Testis (tissue), 2 donors: Measurements from ENCODE around the gene WDR62.

ENCODE experiments used
- POLR2A ChIP-seq: fragments of 450-650 bp; IDR thresholded peaks from one replicate; pipeline ENCODE4 v1.6.1; 2017; ENCODE audit warnings: antibody characterized with exemption, mild to moderate bottlenecking, moderate library complexity
- TF ChIP-seq, protein P1 (sequence below), 3 experiments: fragments of 450-650 bp in 2 of 3; fragments of 200-600 bp in 1 of 3; sonication (generic) in 1 of 3; IDR thresholded peaks; one replicate each; pipeline ENCODE4 v1.5.1; 2016 to 2019; ENCODE audit warnings: antibody characterized with exemption in 3 of 3, mild to moderate bottlenecking in 2 of 3, moderate library complexity in 1 of 3

DNA sequence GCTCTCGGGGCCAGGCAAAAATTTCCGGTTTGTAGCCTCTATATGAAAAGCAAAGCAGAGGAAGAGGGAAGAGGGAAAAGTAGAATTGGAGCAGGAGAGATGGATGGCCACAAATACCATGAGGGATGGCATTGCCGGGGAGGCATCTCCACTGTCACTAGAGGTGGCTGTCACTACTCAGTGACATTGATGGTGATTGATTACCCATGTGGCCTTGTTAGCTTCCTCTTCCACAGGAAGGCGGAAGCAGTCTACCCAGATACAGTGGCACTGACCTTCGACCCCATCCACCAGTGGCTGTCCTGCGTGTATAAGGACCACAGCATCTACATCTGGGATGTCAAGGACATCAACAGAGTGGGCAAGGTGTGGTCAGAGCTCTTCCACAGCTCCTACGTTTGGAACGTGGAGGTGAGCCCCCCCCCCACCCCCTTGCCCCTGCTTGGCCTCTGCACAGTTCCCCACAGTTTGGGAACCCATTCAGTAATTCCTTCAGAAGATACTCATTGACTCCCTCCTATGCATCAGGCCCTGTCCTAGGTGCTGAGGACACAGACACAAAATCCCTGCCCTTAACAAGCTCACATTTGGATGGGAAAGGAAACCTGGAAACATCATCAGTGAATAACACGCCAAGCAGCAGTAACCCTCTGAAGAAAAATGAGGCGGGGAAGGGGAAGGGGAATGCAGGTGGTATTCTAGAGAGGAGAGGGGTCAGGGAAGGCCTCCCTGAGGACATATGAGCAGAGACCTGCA is 18.6 kb downstream of the WDR62 start:
- no peak for TF ChIP-seq POLR2A
- TF ChIP-seq, protein P1, sequence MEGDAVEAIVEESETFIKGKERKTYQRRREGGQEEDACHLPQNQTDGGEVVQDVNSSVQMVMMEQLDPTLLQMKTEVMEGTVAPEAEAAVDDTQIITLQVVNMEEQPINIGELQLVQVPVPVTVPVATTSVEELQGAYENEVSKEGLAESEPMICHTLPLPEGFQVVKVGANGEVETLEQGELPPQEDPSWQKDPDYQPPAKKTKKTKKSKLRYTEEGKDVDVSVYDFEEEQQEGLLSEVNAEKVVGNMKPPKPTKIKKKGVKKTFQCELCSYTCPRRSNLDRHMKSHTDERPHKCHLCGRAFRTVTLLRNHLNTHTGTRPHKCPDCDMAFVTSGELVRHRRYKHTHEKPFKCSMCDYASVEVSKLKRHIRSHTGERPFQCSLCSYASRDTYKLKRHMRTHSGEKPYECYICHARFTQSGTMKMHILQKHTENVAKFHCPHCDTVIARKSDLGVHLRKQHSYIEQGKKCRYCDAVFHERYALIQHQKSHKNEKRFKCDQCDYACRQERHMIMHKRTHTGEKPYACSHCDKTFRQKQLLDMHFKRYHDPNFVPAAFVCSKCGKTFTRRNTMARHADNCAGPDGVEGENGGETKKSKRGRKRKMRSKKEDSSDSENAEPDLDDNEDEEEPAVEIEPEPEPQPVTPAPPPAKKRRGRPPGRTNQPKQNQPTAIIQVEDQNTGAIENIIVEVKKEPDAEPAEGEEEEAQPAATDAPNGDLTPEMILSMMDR (IDR thresholded peaks at IDR 0.05): no peak
